SH-SY5Y (cell line): ENCODE data around the gene ODAD2.

Experiments
- GATA2 ChIP-seq: IDR thresholded peaks from 2 replicates; pipeline ENCODE4 v1.6.1; 2011; ENCODE audit warnings: mild to moderate bottlenecking, low read depth, low read length
- GATA3 ChIP-seq: IDR thresholded peaks from 2 replicates; pipeline ENCODE4 v1.6.1; 2011; ENCODE audit warnings: low read depth, mild to moderate bottlenecking, low read length, moderate library complexity

The ODAD2 gene

GRCh38 chr10:27819781-27820531 lies 178.9 kb downstream of the ODAD2 start:
- TF ChIP-seq GATA3 (no peak), GATA2 (no peak)

GRCh38 chr10:27816320-27816719 lies 182.6 kb downstream of the ODAD2 start:
- TF ChIP-seq GATA3 (no peak), GATA2 (no peak)

- TF ChIP-seq GATA3 (no peak), GATA2 (no peak)
These were observed 183.0 kb downstream of the ODAD2 start for GRCh38 chr10:27815846-27816245.

- no peak for TF ChIP-seq GATA3
- no peak for TF ChIP-seq GATA2
These were observed 183.6 kb downstream of the ODAD2 start for GRCh38 chr10:27815261-27815660.

GRCh38 chr10:27805180-27805579 lies 193.7 kb downstream of the ODAD2 start:
- no peak for TF ChIP-seq GATA3
- TF ChIP-seq GATA2 = no peak

GRCh38 chr10:27804136-27804535 lies 194.7 kb downstream of the ODAD2 start:
- TF ChIP-seq GATA2 = no peak
- TF ChIP-seq GATA3 = no peak

GRCh38 chr10:27801171-27801785 lies 197.6 kb downstream of the ODAD2 start:
- TF ChIP-seq GATA2 (no peak), GATA3 (no peak)

GRCh38 chr10:27799046-27799445 lies 199.8 kb downstream of the ODAD2 start:
- TF ChIP-seq GATA3 = no peak
- TF ChIP-seq GATA2 = no peak

- TF ChIP-seq GATA3 (no peak), GATA2 (no peak)
These were observed 204.7 kb downstream of the ODAD2 start for GRCh38 chr10:27794157-27794556.

- no peak for TF ChIP-seq GATA3
- TF ChIP-seq GATA2 = no peak
These were observed 206.7 kb downstream of the ODAD2 start for GRCh38 chr10:27792216-27792615.

GRCh38 chr10:27784272-27784671 lies 214.6 kb downstream of the ODAD2 start:
- no peak for TF ChIP-seq GATA2
- TF ChIP-seq GATA3 = no peak

GRCh38 chr10:27783660-27784059 lies 215.2 kb downstream of the ODAD2 start:
- TF ChIP-seq GATA3 (no peak), GATA2 (no peak)

- TF ChIP-seq GATA2 (no peak), GATA3 (no peak)
These were observed 219.3 kb downstream of the ODAD2 start for GRCh38 chr10:27779462-27780015.

- TF ChIP-seq GATA2 = no peak
- no peak for TF ChIP-seq GATA3
These were observed 224.0 kb downstream of the ODAD2 start for GRCh38 chr10:27774831-27775230.

GRCh38 chr10:27771231-27771630 lies 227.6 kb downstream of the ODAD2 start:
- TF ChIP-seq GATA2 (no peak), GATA3 (no peak)
